IMR-90 (cell line): ENCODE results near the gene EIF1AD. TPM values are rescaled to one million over a fixed set of nuclear protein-coding genes. Genes with fewer than 3 reads are reported as not detected.

Experiments used
- ATAC-seq: fragments of 200-7000 bp; cut with Tn5 transposase; 2 replicates; pipeline ENCODE4 v1.9.1; 2020; ENCODE audit warnings: low read depth, mild to moderate bottlenecking, moderate library complexity
- BruUV-seq: library from RNA; stranded (reverse); fragments of 400-500 nt; replicated peaks from 2 replicates; lab custom pipeline; 2021; lab: Mats Ljungman, UMichigan
- CTCF ChIA-PET: fragments of 300-600 bp; formaldehyde crosslinking; extraction: SDS; loops from one replicate; lab custom pipeline; 2021; ENCODE audit warnings: antibody characterized with exemption; lab: Yijun Ruan, JAX
- POLR2A ChIA-PET: fragments of 300-600 bp; sonication (Branson Sonifier 250); formaldehyde crosslinking; loops from one replicate; lab custom pipeline; 2022; ENCODE audit warnings: antibody characterized with exemption; ENCODE audit not compliant: unreplicated experiment; lab: Charles Lee
- DNase-seq: peaks from one replicate; pipeline ENCODE4 v3.0.0; 2013
- H2AFZ ChIP-seq: replicated peaks from 2 replicates; pipeline ENCODE3; 2013; ENCODE audit warnings: low read length, mild to moderate bottlenecking; ENCODE audit not compliant: poor library complexity
- H2AK5ac ChIP-seq: 2 replicates; pipeline ENCODE4 v1.6.1; 2013; ENCODE audit warnings: low read depth, low read length, inconsistent platforms
- H2AK9ac ChIP-seq: replicated peaks from 2 replicates; pipeline ENCODE3; 2013; ENCODE audit warnings: mild to moderate bottlenecking, low read depth, low read length, moderate library complexity; ENCODE audit not compliant: poor library complexity
- H2BK120ac ChIP-seq: 2 replicates; pipeline ENCODE4 v1.6.1; 2013; ENCODE audit warnings: low read depth, low read length, inconsistent platforms
- H2BK15ac ChIP-seq: 3 replicates; pipeline ENCODE4 v1.6.1; 2013; ENCODE audit warnings: low read depth, low read length, inconsistent platforms
- H2BK20ac ChIP-seq: 2 replicates; pipeline ENCODE4 v1.6.1; 2013; ENCODE audit warnings: low read depth, mild to moderate bottlenecking, inconsistent platforms, low read length, moderate library complexity
- H2BK5ac ChIP-seq: 2 replicates; pipeline ENCODE4 v1.6.1; 2013; ENCODE audit warnings: mild to moderate bottlenecking, low read depth, low read length, inconsistent platforms; ENCODE audit not compliant: poor library complexity, severe bottlenecking
- H3K14ac ChIP-seq: replicated peaks from 2 replicates; pipeline ENCODE4 v1.6.1; 2013; ENCODE audit warnings: low read depth, low read length, inconsistent platforms
- H3K18ac ChIP-seq: 2 replicates; pipeline ENCODE4 v1.6.1; 2013; ENCODE audit warnings: low read depth, low read length, control low read depth
- H3K23ac ChIP-seq: 2 replicates; pipeline ENCODE4 v1.6.1; 2013; ENCODE audit warnings: low read depth, low read length, inconsistent platforms
- H3K27ac ChIP-seq: 2 replicates; pipeline ENCODE4 v1.5.1; 2013; ENCODE audit warnings: mild to moderate bottlenecking, control low read depth, low read length; ENCODE audit not compliant: insufficient read depth
- H3K27me3 ChIP-seq: 2 replicates; pipeline ENCODE4 v1.6.1; 2013; ENCODE audit warnings: low read length; ENCODE audit not compliant: control insufficient read depth, insufficient read depth
- H3K36me3 ChIP-seq: 2 replicates; pipeline ENCODE4 v1.6.1; 2013; ENCODE audit warnings: low read length, mixed read lengths; ENCODE audit not compliant: control insufficient read depth, insufficient read depth
- H3K4ac ChIP-seq: 2 replicates; pipeline ENCODE4 v1.6.1; 2013; ENCODE audit warnings: low read depth, low read length, inconsistent platforms
- H3K4me1 ChIP-seq: 2 replicates; pipeline ENCODE4 v1.6.1; 2013; ENCODE audit warnings: low read length, mixed read lengths; ENCODE audit not compliant: control insufficient read depth, insufficient read depth
- H3K4me2 ChIP-seq: 2 replicates; pipeline ENCODE4 v1.6.1; 2013; ENCODE audit warnings: low read depth, mild to moderate bottlenecking, control low read depth, low read length, moderate library complexity
- H3K4me3 ChIP-seq: 2 replicates; pipeline ENCODE4 v1.5.1; 2013; ENCODE audit warnings: low read depth, mild to moderate bottlenecking, control low read depth, low read length, moderate library complexity; ENCODE audit not compliant: insufficient read depth
- H3K56ac ChIP-seq: 2 replicates; pipeline ENCODE4 v1.6.1; 2013; ENCODE audit warnings: low read length, inconsistent platforms; ENCODE audit not compliant: insufficient read depth; ENCODE audit errors: extremely low read depth
- H3K79me1 ChIP-seq, 2 experiments: 2 replicates each; pipeline ENCODE4 v1.6.1; 2013; ENCODE audit warnings: low read length in 2 of 2, inconsistent platforms in 1 of 2, low read depth in 1 of 2
- H3K9ac ChIP-seq: 2 replicates; pipeline ENCODE4 v1.6.1; 2013; ENCODE audit warnings: low read depth, low read length, control low read depth
- H3K9me1 ChIP-seq: 2 replicates; pipeline ENCODE4 v1.6.1; 2013; ENCODE audit warnings: low read length, inconsistent platforms; ENCODE audit not compliant: insufficient read depth
- H3K9me3 ChIP-seq: 2 replicates; pipeline ENCODE4 v1.6.1; 2013; ENCODE audit warnings: low read length; ENCODE audit not compliant: control insufficient read depth, insufficient read depth
- H4K20me1 ChIP-seq: 2 replicates; pipeline ENCODE4 v1.6.1; 2013; ENCODE audit warnings: low read length, inconsistent platforms; ENCODE audit not compliant: insufficient read depth
- H4K5ac ChIP-seq: 2 replicates; pipeline ENCODE4 v1.6.1; 2013; ENCODE audit warnings: mild to moderate bottlenecking, low read depth, low read length, control low read depth
- H4K8ac ChIP-seq, 2 experiments: 2 replicates each; pipeline ENCODE4 v1.6.1; 2013; ENCODE audit warnings: low read depth in 2 of 2, low read length in 2 of 2, control low read depth in 1 of 2, inconsistent platforms in 1 of 2
- H4K91ac ChIP-seq: 2 replicates; pipeline ENCODE4 v1.6.1; 2013; ENCODE audit warnings: low read depth, low read length, inconsistent platforms; ENCODE audit not compliant: insufficient read depth
- FOS ChIP-seq: fragments of 150-350 bp; IDR thresholded peaks from 2 replicates; pipeline ENCODE4 v1.6.1; 2016; ENCODE audit warnings: low read depth, low read length
- MAFK ChIP-seq: IDR thresholded peaks from 2 replicates; pipeline ENCODE4 v1.6.1; 2012; ENCODE audit warnings: low read depth, low read length, improper control_type of control experiment
- MAZ ChIP-seq: IDR thresholded peaks from 2 replicates; pipeline ENCODE4 v1.6.1; 2012; ENCODE audit warnings: low read depth, mild to moderate bottlenecking, low read length, improper control_type of control experiment, moderate library complexity, borderline replicate concordance
- MXI1 ChIP-seq: IDR thresholded peaks from 2 replicates; pipeline ENCODE4 v1.6.1; 2012; ENCODE audit warnings: low read depth, mild to moderate bottlenecking, low read length, moderate library complexity, borderline replicate concordance
- RAD21 ChIP-seq: IDR thresholded peaks from 2 replicates; pipeline ENCODE4 v1.6.1; 2012; ENCODE audit warnings: low read length, improper control_type of control experiment
- RCOR1 ChIP-seq: IDR thresholded peaks from 2 replicates; pipeline ENCODE4 v1.6.1; 2012; ENCODE audit warnings: mild to moderate bottlenecking, low read length, improper control_type of control experiment; ENCODE audit not compliant: insufficient replicate concordance
- RFX5 ChIP-seq: IDR thresholded peaks from 2 replicates; pipeline ENCODE4 v1.8.0; 2012; ENCODE audit warnings: low read depth, mild to moderate bottlenecking, low read length, moderate library complexity
- SMC3 ChIP-seq: fragments of 150-350 bp; IDR thresholded peaks from 2 replicates; pipeline ENCODE4 v1.6.1; 2016; ENCODE audit warnings: low read depth, mild to moderate bottlenecking, antibody characterized with exemption, low read length, moderate library complexity
- WGBS, 2 experiments: methylation state at CpG; one replicate each; pipeline versions ENCODE4 v1.1.5 to v1.1.7; 2013; ENCODE audit warnings: missing lambda C conversion rate in 2 of 2; ENCODE audit not compliant: insufficient read length in 1 of 2; ENCODE audit errors: extremely low coverage in 2 of 2; 5-methylcytosine and 5-hydroxymethylcytosine counted together
- dilution Hi-C: fragments of 300-500 bp; cut with HindIII; formaldehyde crosslinking; loops from one replicate; pipeline ENCODE4 v1.14.3; 2018; ENCODE audit warnings: low sequenced_read_pairs; ENCODE audit not compliant: unreplicated experiment
- in situ Hi-C: fragments of 300-500 bp; cut with MboI; formaldehyde crosslinking; loops from 3 replicates; pipeline ENCODE4 v1.14.3; 2019; ENCODE audit warnings: low sequenced_read_pairs, inconsistent platforms, mixed read lengths
- intact Hi-C: fragments of 100-400 bp; cut with micrococcal nuclease; formaldehyde crosslinking; loops from 2 replicates; pipeline ENCODE4 v1.10.0; 2022
- polyA plus RNA-seq, 3 experiments: library from polyadenylated mRNA; depleted of rRNA; stranded (reverse); fragments of >200 nt; gene quantifications; 2 replicates each; pipeline ENCODE4 v1.2.3, GENCODE V29; 2012; ENCODE audit warnings: low replicate concordance in 1 of 3
- total RNA-seq: library from RNA; depleted of rRNA; stranded (reverse); fragments of >200 nt; gene quantifications from 2 replicates; pipeline ENCODE4 v1.2.3, GENCODE V29; 2012
- TF ChIP-seq, protein P1 (sequence below): fragments of 150-350 bp; IDR thresholded peaks from 2 replicates; pipeline ENCODE4 v1.6.1; 2016; ENCODE audit warnings: low read depth, mild to moderate bottlenecking, low read length, moderate library complexity, borderline replicate concordance
- TF ChIP-seq, protein P2 (sequence below): conservative IDR thresholded peaks from 2 replicates; pipeline ENCODE4 v1.5.1; 2012; ENCODE audit warnings: mild to moderate bottlenecking, low read depth, low read length, improper control_type of control experiment

EIF1AD gene
- total and polyA plus RNA-seq, 2 of the 4 experiments (the other 2 are of a cell fraction): 32.5 to 62.6 TPM

DNA sequence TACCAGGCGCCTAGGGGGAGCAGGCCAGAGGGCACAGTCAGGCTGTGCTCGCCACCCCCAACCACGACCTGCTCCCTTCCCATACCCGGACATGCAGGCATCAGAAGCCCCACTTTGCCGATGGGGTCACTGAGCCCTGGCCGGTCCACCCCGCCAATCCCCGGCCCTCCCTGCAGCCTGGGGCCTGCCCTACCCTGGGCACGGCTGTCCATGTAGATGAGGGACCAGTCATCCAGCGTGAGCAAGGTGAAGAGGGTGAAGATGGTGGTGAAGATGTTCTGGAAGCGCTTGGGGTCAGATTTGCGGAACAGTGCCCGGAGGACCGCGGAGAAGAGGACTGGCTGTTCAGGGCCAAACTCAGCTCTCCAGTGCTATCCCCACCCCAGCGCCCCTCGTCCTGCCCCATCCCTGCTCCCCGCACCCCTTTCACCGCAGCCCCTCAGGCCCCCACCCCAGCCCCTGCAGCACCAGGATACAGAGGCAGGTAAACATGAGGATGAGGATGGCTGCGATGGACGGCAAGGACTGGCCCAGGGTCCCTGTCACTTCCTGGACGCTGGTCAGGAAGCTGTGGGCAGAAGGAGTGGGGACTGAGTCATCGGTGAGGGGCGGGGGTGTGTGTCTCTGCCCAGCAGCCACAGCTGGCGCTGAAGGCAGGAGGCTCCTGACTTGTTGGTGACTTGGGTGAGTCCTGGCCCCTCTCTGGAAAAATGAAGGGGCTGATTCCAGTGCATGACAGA is 18.8 kb upstream of the EIF1AD start:
- no peaks in the 10 kb centered on the region for H3K36me3 ChIP-seq
- no peaks in the 10 kb centered on the region; the same call in 1 of the 2 replicates for H3K27me3 ChIP-seq
- CTCF ChIA-PET: no interaction called here
- DNase-seq: peak; percentile 79
- H2BK15ac ChIP-seq: peak overlapping the region; percentile 88; the same call in 1 of the 3 replicates
- H4K20me1 ChIP-seq: no peaks in the 10 kb centered on the region; the same call in 1 of the 2 replicates
- H3K14ac ChIP-seq: 0 out of 2 replicates have a peak overlapping the region, but pooled peaks have one; percentile 46
- H3K23ac ChIP-seq: no peak overlapping the region; the same call in 1 of the 2 replicates
- peaks cover 11% of the 10 kb centered on the region for H3K9me1 ChIP-seq
- peak overlapping the region; percentile 71 for H2BK5ac ChIP-seq
- dilution Hi-C loops: no loop called here
- no peaks in the 10 kb centered on the region for H3K9me3 ChIP-seq
- H2AK9ac ChIP-seq: peak overlapping the region; percentile 92
- H2AFZ ChIP-seq: peak overlapping the region; percentile 79
- intact Hi-C loops: no loop called here
- WGBS, 2 experiments: no CpG with 5 or more reads among the region's 25 CpGs
- no peak overlapping the region for H3K4me3 ChIP-seq
- peaks cover 10% of the 10 kb centered on the region for H3K4me1 ChIP-seq
- H4K5ac ChIP-seq: peak overlapping the region; percentile 79; the same call in 1 of the 2 replicates
- H4K8ac ChIP-seq: peak overlapping the region; percentile 78 to 81
- ATAC-seq: peak; percentile 80
- peak overlapping the region; percentile 73 for H4K91ac ChIP-seq
- peak overlapping the region; percentile 94 for H2AK5ac ChIP-seq
- in situ Hi-C loops: no loop called here
- H3K4ac ChIP-seq: peak overlapping the region; percentile 85
- no peak for TF ChIP-seq RCOR1
- TF ChIP-seq MXI1: no peak
- TF ChIP-seq MAFK: no peak
- TF ChIP-seq RAD21: no peak
- TF ChIP-seq, protein P1, sequence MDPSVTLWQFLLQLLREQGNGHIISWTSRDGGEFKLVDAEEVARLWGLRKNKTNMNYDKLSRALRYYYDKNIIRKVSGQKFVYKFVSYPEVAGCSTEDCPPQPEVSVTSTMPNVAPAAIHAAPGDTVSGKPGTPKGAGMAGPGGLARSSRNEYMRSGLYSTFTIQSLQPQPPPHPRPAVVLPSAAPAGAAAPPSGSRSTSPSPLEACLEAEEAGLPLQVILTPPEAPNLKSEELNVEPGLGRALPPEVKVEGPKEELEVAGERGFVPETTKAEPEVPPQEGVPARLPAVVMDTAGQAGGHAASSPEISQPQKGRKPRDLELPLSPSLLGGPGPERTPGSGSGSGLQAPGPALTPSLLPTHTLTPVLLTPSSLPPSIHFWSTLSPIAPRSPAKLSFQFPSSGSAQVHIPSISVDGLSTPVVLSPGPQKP: no peak
- TF ChIP-seq SMC3: no peak
- TF ChIP-seq, protein P2, sequence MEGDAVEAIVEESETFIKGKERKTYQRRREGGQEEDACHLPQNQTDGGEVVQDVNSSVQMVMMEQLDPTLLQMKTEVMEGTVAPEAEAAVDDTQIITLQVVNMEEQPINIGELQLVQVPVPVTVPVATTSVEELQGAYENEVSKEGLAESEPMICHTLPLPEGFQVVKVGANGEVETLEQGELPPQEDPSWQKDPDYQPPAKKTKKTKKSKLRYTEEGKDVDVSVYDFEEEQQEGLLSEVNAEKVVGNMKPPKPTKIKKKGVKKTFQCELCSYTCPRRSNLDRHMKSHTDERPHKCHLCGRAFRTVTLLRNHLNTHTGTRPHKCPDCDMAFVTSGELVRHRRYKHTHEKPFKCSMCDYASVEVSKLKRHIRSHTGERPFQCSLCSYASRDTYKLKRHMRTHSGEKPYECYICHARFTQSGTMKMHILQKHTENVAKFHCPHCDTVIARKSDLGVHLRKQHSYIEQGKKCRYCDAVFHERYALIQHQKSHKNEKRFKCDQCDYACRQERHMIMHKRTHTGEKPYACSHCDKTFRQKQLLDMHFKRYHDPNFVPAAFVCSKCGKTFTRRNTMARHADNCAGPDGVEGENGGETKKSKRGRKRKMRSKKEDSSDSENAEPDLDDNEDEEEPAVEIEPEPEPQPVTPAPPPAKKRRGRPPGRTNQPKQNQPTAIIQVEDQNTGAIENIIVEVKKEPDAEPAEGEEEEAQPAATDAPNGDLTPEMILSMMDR: no peak
- TF ChIP-seq MAZ: peak; percentile 77; the same call in 1 of the 2 replicates
- TF ChIP-seq RFX5: no peak
- TF ChIP-seq FOS: peak; percentile 72
- no peak overlapping the region for H3K4me2 ChIP-seq
- no peak overlapping the region for H3K56ac ChIP-seq
- POLR2A ChIA-PET: interaction anchor here (0.7 kb wide), 1 partner anchor 15 kb away, joined by 4 read pairs; no protein-coding TSS in a partner anchor
- peak overlapping the region; percentile 70 for H2BK20ac ChIP-seq
- H3K27ac ChIP-seq: peak overlapping the region; percentile 10; the same call in 1 of the 2 replicates
- no peak overlapping the region for H3K9ac ChIP-seq
- H3K18ac ChIP-seq: no peak overlapping the region
- no TSS peak for BruUV-seq
- H2BK120ac ChIP-seq: peak overlapping the region; percentile 73
- H3K79me1 ChIP-seq: peaks cover 0 to 4% of the 10 kb centered on the region in 2 experiments; a peak in 1 of 4 replicates
